ENCODE measurements around the gene PRPSAP2.

PRPSAP2 gene

DNA sequence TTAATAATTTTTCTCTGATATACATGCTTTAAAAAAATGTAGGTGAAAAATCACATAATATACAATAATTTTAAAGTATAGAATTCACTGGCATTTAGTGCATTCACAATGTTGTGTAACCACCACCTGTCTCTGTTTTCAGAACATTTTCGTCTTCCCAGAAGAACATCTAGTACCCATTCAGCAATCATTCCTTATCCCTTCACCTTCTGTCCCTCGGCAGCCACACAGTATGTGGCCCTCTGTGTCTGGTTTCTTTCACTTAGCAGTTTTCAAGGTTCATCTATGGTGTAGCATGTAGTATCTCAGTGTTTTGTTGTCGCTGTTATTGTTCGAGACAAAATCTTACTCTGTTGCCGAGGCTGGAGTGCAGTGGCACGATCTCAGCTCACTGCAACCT is 33.6 kb downstream of the PRPSAP2 start:
- Histone ChIP-seq H3K36me3 (ENCODE audit: low read length) (peaks cover 34% of the 10 kb centered on the region), H3F3A (ENCODE audit: insufficient read depth) (peaks cover 25% of the 10 kb centered on the region), H3K4me2 (ENCODE audit: low read depth, low read length, poor library complexity, severe bottlenecking) (no peak overlapping the region), H3K27me3 (ENCODE audit: low read length) (no peaks in the 10 kb centered on the region), H3K9me3 (ENCODE audit: insufficient read depth, low read length) (no peaks in the 10 kb centered on the region), H3K9ac (ENCODE audit: low read length) (no peak overlapping the region), H3K27ac (ENCODE audit: low read depth, low read length) (peak overlapping the region; percentile 14; the same call in 1 of the 2 replicates), H3K79me2 (ENCODE audit: insufficient read depth, low read length) (peaks cover 18% of the 10 kb centered on the region), H2AFZ (ENCODE audit: low read depth, low read length, severe bottlenecking) (no peak overlapping the region), H3K4me3 (ENCODE audit: insufficient read depth, low read length, poor library complexity, severe bottlenecking) (no peak overlapping the region), H3K9me2 (replicated peaks; ENCODE audit: insufficient read depth, low read length) (no peaks in the 10 kb centered on the region), H4K20me1 (ENCODE audit: low read depth, low read length) (no peaks in the 10 kb centered on the region)
- TF ChIP-seq EZH2phosphoT487 (conservative IDR thresholded peaks at IDR 0.05; ENCODE audit: low read length) (no peak), CTCF (IDR thresholded peaks at IDR 0.05; ENCODE audit: insufficient read depth, low read length, poor library complexity, severe bottlenecking) (no peak)

- H3K4me2 ChIP-seq (ENCODE audit: low read depth, low read length, poor library complexity, severe bottlenecking), result no peak overlapping the region
- H3K4me3 ChIP-seq (ENCODE audit: insufficient read depth, low read length, poor library complexity, severe bottlenecking), result no peak overlapping the region
- H3F3A ChIP-seq (ENCODE audit: insufficient read depth), result peaks cover 52% of the 10 kb centered on the region
- TF ChIP-seq CTCF (IDR thresholded peaks at IDR 0.05; ENCODE audit: insufficient read depth, low read length, poor library complexity, severe bottlenecking) (no peak), EZH2phosphoT487 (conservative IDR thresholded peaks at IDR 0.05; ENCODE audit: low read length) (no peak)
- peaks cover 22% of the 10 kb centered on the region for H3K79me2 ChIP-seq (ENCODE audit: insufficient read depth, low read length)
- peaks cover 22% of the 10 kb centered on the region for H3K36me3 ChIP-seq (ENCODE audit: low read length)
- H3K27me3 ChIP-seq (ENCODE audit: low read length), result no peaks in the 10 kb centered on the region
- H3K9me2 ChIP-seq (replicated peaks; ENCODE audit: insufficient read depth, low read length), result no peaks in the 10 kb centered on the region
- H3K27ac ChIP-seq (ENCODE audit: low read depth, low read length), result peak overlapping the region; percentile 58
- no peaks in the 10 kb centered on the region for H4K20me1 ChIP-seq (ENCODE audit: low read depth, low read length)
- H3K9me3 ChIP-seq (ENCODE audit: insufficient read depth, low read length), result no peaks in the 10 kb centered on the region
- H2AFZ ChIP-seq (ENCODE audit: low read depth, low read length, severe bottlenecking), result no peak overlapping the region
- H3K9ac ChIP-seq (ENCODE audit: low read length), result no peak overlapping the region
Observed at GRCh38 chr17:18896146-18896545, 38.2 kb downstream of the PRPSAP2 start.

DNA sequence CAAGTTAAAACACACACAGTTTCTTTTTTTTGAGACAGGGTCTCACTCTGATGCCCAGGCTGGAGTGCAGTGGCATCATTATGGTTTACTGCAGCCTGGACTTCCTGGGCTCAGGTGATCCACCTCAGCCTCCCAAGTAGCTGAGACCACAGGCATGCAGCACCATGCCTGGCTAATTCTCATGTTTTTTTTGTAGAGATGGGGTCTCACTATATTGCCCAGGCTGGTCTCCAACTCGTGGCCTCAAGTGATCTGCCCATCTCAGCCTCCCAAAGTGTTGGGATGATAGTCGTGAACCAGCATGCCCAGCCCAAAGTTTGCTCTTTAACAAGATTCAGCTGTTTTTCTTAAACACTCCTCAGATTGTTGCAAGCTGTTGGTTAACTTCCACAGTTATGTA is 39.0 kb downstream of the PRPSAP2 start:
- Histone ChIP-seq H3K36me3 (ENCODE audit: low read length) (peaks cover 17% of the 10 kb centered on the region), H3K27me3 (ENCODE audit: low read length) (no peaks in the 10 kb centered on the region), H3K79me2 (ENCODE audit: insufficient read depth, low read length) (peaks cover 22% of the 10 kb centered on the region), H3K4me3 (ENCODE audit: insufficient read depth, low read length, poor library complexity, severe bottlenecking) (no peak overlapping the region), H3K27ac (ENCODE audit: low read depth, low read length) (peak overlapping the region; percentile 58), H3K9ac (ENCODE audit: low read length) (no peak overlapping the region), H3K4me2 (ENCODE audit: low read depth, low read length, poor library complexity, severe bottlenecking) (no peak overlapping the region), H3F3A (ENCODE audit: insufficient read depth) (peaks cover 49% of the 10 kb centered on the region), H3K9me3 (ENCODE audit: insufficient read depth, low read length) (no peaks in the 10 kb centered on the region), H3K9me2 (replicated peaks; ENCODE audit: insufficient read depth, low read length) (no peaks in the 10 kb centered on the region), H4K20me1 (ENCODE audit: low read depth, low read length) (no peaks in the 10 kb centered on the region), H2AFZ (ENCODE audit: low read depth, low read length, severe bottlenecking) (no peak overlapping the region)
- TF ChIP-seq EZH2phosphoT487 (conservative IDR thresholded peaks at IDR 0.05; ENCODE audit: low read length) (no peak), CTCF (IDR thresholded peaks at IDR 0.05; ENCODE audit: insufficient read depth, low read length, poor library complexity, severe bottlenecking) (no peak)

Measured in SU-DHL-6 (cell line).